Activated CD4-positive, alpha-beta T cell treated with anti-CD3 and anti-CD28 coated beads, Interleukin-2, amount 10 ng/mL, durations not matched to agents 24 days and 14 days (primary cell): Measurements from ENCODE around the gene SEPTIN11. TPM values are rescaled to one million over a fixed set of nuclear protein-coding genes. Genes with fewer than 3 reads are reported as not detected.

ENCODE experiments used
- DNase-seq: peaks from one replicate; pipeline ENCODE4 v3.0.0; 2022
- H3K27ac Mint-ChIP-seq: one replicate; pipeline ENCODE4 v1.8.0; 2022; ENCODE audit warnings: mild to moderate bottlenecking, mixed read lengths
- H3K27me3 Mint-ChIP-seq: one replicate; pipeline ENCODE4 v1.8.0; 2022; ENCODE audit warnings: mixed read lengths
- H3K36me3 Mint-ChIP-seq: one replicate; pipeline ENCODE4 v1.8.0; 2022; ENCODE audit warnings: low read depth, mild to moderate bottlenecking, mixed read lengths
- H3K4me1 Mint-ChIP-seq: one replicate; pipeline ENCODE4 v1.8.0; 2021; ENCODE audit warnings: mixed read lengths
- H3K4me3 Mint-ChIP-seq: one replicate; pipeline ENCODE4 v1.8.0; 2022; ENCODE audit warnings: mild to moderate bottlenecking, moderate library complexity, mixed read lengths
- H3K9me3 Mint-ChIP-seq: one replicate; pipeline ENCODE4 v1.8.0; 2021; ENCODE audit warnings: mixed read lengths
- intact Hi-C: fragments of 100-400 bp; cut with micrococcal nuclease; formaldehyde crosslinking; loops from one replicate; pipeline ENCODE4 v1.15.1; 2023
- total RNA-seq: library from RNA; stranded (reverse); gene quantifications from 2 replicates; pipeline ENCODE4 v1.2.3, GENCODE V29; 2022

SEPTIN11 gene
- total RNA-seq, 1 donor from 2014 or later = 15.4 TPM

DNA sequence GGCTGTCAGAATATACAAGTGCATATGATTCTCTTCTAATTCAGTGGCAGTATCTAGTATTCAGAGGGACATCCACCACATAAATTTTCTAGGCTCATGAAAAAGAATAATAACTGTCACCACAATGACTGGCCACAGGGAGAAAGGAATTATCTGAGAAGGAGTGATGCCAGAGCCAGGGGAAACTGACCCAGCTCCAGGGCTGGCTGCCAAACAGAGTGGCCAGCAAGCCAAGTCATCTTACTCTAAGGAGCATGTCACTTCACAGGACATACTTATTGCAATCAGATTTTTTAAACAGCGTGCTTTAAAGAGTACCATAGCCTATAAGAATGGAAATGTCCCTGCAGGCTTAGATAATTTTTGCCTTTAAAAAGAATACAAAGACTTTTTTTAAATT, 5.8 kb upstream of the SEPTIN11 start:
- Mint-ChIP-seq H3K27me3 (peaks cover 63% of the 10 kb centered on the region), H3K9me3 (peaks cover 11% of the 10 kb centered on the region), H3K4me1 (peaks cover 4% of the 10 kb centered on the region), H3K36me3 (no peaks in the 10 kb centered on the region), H3K27ac (no peak overlapping the region), H3K4me3 (no peak overlapping the region)
- intact Hi-C loops = loop anchor here (10.0 kb wide), 1 partner anchor 261 kb away; no protein-coding TSS in a partner anchor
- no peak for DNase-seq

DNA sequence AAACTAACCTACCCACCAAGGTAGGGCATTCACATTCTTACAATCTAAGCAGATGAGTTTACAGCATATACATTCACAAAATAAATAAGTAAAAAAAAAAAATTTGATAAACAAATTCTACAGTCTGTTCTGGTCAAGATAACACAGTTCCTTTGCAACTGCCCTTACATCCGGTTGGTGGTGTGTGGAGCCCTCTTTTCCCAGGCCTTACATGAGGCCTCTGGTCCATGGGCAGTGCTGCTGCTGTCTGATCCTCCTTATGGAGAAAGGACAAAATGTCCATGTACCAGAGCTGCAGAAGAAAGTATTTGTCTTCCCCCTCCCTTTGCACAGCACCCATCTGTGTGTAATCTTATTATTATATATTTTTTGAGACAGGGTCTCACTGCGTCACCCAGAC, 2.2 kb upstream of the SEPTIN11 start:
- peaks cover 65% of the 10 kb centered on the region for H3K27me3 Mint-ChIP-seq
- H3K9me3 Mint-ChIP-seq = no peaks in the 10 kb centered on the region
- H3K27ac Mint-ChIP-seq = no peak overlapping the region
- H3K36me3 Mint-ChIP-seq = no peaks in the 10 kb centered on the region
- no peak overlapping the region for H3K4me3 Mint-ChIP-seq
- intact Hi-C loops = loop anchor here (10.0 kb wide), 1 partner anchor 257 kb away; no protein-coding TSS in a partner anchor
- peaks cover 17% of the 10 kb centered on the region for H3K4me1 Mint-ChIP-seq
- no peak for DNase-seq

DNA sequence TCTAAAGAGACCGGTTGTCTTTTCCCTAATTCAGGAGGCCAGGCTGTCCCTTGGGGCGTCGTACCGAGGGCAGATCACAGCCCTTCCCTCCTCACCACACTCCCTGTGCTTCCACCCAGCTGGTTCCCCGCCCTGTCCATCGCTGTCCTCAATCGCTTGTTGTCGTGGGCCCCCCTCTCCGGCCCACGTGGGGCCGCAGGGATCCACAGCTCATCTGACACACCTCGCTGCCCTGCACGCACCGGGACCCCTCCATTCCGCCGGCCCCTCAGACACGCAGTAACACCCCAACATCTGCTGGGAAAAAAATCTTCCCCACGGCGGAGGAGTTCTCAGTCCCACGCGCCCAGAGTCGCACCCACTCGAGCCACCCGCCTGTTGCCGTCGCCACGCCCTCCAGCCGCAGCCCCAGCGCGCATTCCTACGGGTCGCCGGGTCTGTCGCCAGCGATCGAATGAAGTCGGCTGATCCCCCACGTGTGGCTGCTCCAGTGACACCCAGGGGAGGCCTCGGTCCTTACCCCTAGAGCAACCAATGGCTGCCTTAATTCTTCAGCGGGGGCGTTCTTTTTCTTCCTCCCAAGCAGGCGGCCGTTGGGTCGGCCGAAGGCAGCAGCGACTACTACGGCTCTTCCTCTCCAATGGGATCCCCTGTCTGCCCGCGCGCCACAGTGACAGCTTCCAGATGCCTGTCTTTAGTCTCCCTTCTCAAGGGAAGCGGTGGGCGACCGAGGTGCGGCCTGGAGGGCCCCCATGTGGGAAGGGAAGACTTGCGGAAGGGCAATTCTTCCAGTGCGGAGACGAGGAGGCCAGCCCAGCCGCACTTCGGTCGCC, 893 bp upstream of the SEPTIN11 start:
- Mint-ChIP-seq H3K4me3 (peak overlapping the region; percentile 87), H3K4me1 (peaks cover 17% of the 10 kb centered on the region), H3K27me3 (peaks cover 65% of the 10 kb centered on the region), H3K9me3 (no peaks in the 10 kb centered on the region), H3K36me3 (no peaks in the 10 kb centered on the region), H3K27ac (peak overlapping the region; percentile 20)
- DNase-seq = peak; percentile 81
- intact Hi-C loops = loop anchor here (1.0 to 10.0 kb wide), 3 partner anchors 12 to 256 kb away; no protein-coding TSS in a partner anchor

DNA sequence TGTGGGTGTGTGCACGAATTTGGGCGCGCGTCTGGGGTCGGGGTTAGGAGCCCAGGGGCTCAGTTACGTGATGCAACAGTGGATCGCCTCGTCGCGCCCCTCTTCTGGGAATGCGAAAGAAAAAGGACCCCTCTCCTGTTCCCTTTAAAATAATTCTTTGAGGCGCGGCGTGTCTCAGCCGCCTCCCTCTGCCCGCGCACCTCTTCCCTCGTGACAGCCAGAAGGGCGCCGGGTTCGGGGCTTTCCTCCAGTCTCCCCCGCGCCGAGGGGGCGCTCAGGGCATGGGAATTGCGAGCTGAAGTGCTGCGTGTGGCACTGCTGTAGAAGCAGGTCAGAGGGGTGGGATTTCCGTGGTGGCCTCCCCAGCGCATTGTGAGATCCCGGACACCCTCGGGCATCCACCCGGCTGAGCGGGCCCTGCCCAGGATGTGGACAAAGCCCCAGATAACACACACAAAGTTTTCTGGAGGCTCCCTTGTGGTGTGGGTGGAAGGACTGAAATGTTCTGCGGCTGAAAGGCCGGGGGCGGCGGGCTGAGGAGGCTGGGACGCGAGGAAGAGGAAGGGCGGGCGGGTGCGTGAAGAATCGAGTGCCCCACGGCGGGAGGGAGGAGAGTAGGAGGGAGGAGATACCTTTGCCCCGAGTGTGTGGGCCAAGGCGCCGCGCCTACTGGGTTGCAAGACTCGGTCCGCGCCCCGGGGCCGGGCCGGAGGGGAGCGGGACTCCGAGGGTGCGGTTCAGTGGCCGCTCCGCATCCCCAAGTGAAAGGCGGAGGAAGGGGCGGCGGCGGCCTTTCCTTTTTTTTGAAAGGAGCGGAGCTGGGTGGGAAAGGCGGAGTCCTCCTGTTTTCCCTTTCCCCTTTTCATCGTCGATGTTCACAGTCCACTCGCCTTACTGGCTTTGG, 752 bp downstream of the SEPTIN11 start:
- Mint-ChIP-seq H3K27ac (peak overlapping the region; percentile 62), H3K27me3 (peaks cover 70% of the 10 kb centered on the region)
- intact Hi-C loops = loop anchor here (2.0 to 5.0 kb wide), 2 partner anchors 44 to 53 kb away; partner anchors contain the start of gene SOWAHB

DNA sequence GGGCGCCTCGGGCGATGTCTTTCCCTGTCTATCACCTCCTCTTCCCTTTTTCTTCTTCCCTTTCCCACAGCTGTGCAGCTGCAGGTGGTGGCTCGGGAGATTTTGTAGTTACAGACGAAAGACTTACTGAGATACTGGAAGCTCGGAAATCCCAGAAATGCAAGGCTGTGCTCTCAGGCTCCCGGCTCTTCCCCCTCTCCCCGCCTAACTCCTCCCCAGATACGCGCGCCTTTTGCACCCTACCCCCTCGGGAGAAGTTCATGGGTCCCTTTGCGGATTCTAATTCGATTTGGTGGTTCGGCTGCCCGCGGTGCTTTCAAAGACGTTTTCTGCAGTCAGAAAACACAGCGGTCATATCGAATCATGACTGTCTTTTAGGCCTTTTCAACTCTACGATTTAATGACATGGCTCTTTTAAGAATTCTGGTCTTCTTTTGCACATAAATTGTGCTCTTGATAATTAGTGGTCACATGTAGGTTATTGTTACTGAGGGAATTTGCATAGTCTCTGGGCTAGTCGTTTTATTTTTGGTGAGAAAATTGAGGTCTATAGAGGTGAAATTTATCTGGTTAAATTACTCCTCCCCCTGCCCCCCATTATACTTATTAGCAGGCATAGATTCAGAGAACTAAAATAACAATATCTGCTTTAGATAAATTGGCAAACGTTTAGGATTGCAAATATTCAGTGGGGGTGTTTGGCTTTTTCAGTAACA, 1.6 kb downstream of the SEPTIN11 start:
- peak; percentile 59 for DNase-seq
- Mint-ChIP-seq H3K4me1 (peaks cover 17% of the 10 kb centered on the region), H3K27ac (no peak overlapping the region), H3K9me3 (no peaks in the 10 kb centered on the region), H3K27me3 (peaks cover 72% of the 10 kb centered on the region), H3K4me3 (peak overlapping the region; percentile 87), H3K36me3 (no peaks in the 10 kb centered on the region)
- intact Hi-C loops = loop anchor here (2.0 to 5.0 kb wide), 2 partner anchors 44 to 54 kb away; partner anchors contain the start of gene SOWAHB

More for the DNA sequence above, 752 bp downstream of the SEPTIN11 start:
- peaks cover 17% of the 10 kb centered on the region for H3K4me1 Mint-ChIP-seq
- peak overlapping the region; percentile 87 for H3K4me3 Mint-ChIP-seq
- no peaks in the 10 kb centered on the region for H3K36me3 Mint-ChIP-seq
- H3K9me3 Mint-ChIP-seq = no peaks in the 10 kb centered on the region
- DNase-seq = peak; percentile 77

DNA sequence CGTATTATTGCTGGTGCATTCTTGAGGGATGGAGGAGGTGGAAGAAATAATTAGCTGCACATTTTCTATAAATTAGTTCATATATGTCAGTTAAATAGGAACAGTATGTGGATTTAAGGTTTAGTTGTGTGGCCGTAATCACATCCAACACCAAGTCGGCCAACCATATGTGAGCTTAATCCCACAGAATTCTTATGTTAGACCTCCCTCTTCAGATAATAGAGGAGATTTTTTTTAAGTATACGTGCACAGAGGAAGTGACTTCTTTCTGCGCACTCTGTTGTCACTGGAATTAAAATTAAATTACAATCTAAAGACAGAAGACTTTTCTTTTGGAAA, 2.1 kb downstream of the SEPTIN11 start:
- H3K27ac Mint-ChIP-seq = no peak overlapping the region
- peaks cover 74% of the 10 kb centered on the region for H3K27me3 Mint-ChIP-seq
- peak overlapping the region; percentile 87 for H3K4me3 Mint-ChIP-seq
- intact Hi-C loops = loop anchor here (2.0 to 5.0 kb wide), 2 partner anchors 43 to 54 kb away; partner anchors contain the start of gene SOWAHB
- H3K9me3 Mint-ChIP-seq = no peaks in the 10 kb centered on the region
- no peak for DNase-seq
- peaks cover 17% of the 10 kb centered on the region for H3K4me1 Mint-ChIP-seq
- no peaks in the 10 kb centered on the region for H3K36me3 Mint-ChIP-seq

DNA sequence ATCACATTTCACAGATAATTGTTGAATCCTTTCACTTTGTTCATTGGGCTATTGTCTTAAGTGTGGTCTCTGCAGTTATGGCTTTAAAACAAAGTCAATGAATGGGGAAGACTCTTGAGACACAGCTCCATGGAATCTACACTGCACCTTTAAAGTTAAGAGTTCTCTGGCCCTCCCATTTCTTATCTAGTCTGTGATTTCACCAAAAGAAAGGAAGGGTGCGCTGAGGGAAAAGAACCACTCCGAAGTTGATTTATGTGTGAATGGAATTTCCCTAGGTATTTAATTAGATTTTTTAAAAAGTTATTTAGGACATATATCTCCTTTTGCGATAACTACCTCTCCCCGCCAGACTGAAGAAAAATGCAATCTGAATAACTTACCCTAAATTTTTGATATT, 2.5 kb downstream of the SEPTIN11 start:
- Mint-ChIP-seq H3K4me1 (peaks cover 17% of the 10 kb centered on the region), H3K4me3 (peak overlapping the region; percentile 5), H3K27me3 (peaks cover 75% of the 10 kb centered on the region), H3K9me3 (no peaks in the 10 kb centered on the region), H3K36me3 (no peaks in the 10 kb centered on the region), H3K27ac (no peak overlapping the region)
- no peak for DNase-seq
- intact Hi-C loops = loop anchor here (5.0 kb wide), 1 partner anchor 55 kb away; the partner anchor contains the start of gene SOWAHB

DNA sequence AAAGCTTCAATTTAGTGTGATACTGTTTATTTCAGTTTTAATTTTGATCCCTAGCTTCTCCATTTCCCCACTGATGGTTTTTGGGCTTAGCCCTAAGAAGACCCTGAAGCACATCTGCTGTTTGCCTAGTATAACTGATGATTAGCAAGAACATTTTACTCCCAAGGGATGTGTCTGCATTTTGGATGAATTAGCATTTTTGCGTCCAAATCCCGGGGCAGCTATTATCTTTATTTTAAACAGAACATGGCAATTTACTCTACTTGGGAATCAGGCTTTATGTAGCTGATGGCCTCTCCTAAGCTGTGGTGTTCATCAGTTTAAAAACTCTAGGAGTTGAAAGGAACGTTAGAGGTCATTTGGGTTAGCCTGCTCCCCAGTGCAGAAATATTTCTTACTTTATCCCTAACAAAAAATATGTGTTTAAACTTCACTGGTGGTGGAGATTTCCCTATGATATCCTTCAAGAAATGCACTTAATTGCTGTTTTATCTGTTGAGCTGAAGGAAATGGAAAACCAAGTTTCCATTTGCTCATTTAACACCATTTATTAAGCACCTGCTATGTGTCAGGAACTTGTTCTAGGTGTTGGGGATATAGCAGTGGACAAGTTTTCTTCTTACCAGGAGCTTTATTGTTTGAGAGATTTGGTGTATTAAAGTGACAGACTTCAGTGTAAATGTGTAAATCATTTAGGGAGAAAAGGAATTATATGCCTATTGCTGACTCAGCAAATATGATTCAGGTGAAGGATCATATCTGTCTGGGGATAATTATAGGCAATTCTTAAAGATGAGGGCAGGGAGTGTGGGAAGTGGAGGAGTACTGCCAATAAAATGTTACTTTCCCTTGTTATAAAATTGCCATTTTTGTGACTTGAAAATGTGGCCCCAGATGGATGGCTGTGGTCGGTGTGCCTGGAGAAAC, 3.4 kb downstream of the SEPTIN11 start:
- Mint-ChIP-seq H3K9me3 (no peaks in the 10 kb centered on the region), H3K36me3 (no peaks in the 10 kb centered on the region), H3K27ac (no peak overlapping the region), H3K27me3 (peaks cover 78% of the 10 kb centered on the region), H3K4me3 (no peak overlapping the region), H3K4me1 (peaks cover 17% of the 10 kb centered on the region)
- intact Hi-C loops = loop anchor here (5.0 kb wide), 1 partner anchor 56 kb away; the partner anchor contains the start of gene SOWAHB
- DNase-seq = no peak

DNA sequence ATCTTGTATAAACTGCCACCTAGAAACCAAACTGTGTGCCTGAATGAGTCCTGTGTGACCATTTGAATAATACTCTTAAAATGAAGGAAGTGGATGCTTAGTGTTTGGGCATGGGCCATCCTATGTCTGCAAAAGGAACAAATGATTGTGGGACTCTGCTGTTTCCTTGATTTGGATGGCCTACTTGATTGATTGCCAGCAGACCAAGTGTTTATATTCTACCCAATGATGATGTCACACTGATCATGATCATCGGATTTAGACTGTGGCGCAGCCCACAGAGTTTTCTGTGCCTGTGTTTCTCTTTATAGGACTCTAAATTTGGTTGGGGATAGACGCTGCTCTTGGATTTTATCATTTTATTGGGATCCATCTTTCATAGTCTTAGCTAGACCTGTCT, 4.4 kb downstream of the SEPTIN11 start:
- peaks cover 73% of the 10 kb centered on the region for H3K27me3 Mint-ChIP-seq
- H3K27ac Mint-ChIP-seq = no peak overlapping the region
- no peak overlapping the region for H3K4me3 Mint-ChIP-seq
- H3K9me3 Mint-ChIP-seq = no peaks in the 10 kb centered on the region
- no peak for DNase-seq
- no peaks in the 10 kb centered on the region for H3K36me3 Mint-ChIP-seq
- intact Hi-C loops = loop anchor here (5.0 kb wide), 1 partner anchor 57 kb away; the partner anchor contains the start of gene SOWAHB
- peaks cover 11% of the 10 kb centered on the region for H3K4me1 Mint-ChIP-seq

DNA sequence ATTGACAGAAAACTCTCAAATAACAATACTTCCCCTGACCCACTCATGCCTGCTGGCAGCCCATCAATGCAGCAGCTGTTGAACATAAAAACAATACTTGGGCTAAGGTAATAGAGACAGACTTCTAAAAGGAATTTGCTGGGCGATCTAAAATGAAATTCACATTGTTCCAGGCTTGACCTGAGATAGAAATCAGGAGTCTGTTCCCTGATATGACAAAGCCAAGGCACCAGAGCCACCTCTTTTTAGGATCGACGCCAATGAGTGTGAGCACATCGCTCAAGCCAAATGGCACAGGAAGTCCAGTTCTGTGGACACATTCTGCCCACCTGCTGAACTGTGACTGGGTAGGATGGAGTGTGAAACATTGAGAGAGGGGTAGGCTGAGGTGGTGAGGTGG, 4.9 kb downstream of the SEPTIN11 start:
- peaks cover 11% of the 10 kb centered on the region for H3K4me1 Mint-ChIP-seq
- H3K27me3 Mint-ChIP-seq = peaks cover 75% of the 10 kb centered on the region
- no peak for DNase-seq
- no peak overlapping the region for H3K4me3 Mint-ChIP-seq
- intact Hi-C loops = loop anchor here (5.0 kb wide), 1 partner anchor 57 kb away; the partner anchor contains the start of gene SOWAHB
- H3K36me3 Mint-ChIP-seq = no peaks in the 10 kb centered on the region
- H3K27ac Mint-ChIP-seq = no peak overlapping the region
- H3K9me3 Mint-ChIP-seq = no peaks in the 10 kb centered on the region

DNA sequence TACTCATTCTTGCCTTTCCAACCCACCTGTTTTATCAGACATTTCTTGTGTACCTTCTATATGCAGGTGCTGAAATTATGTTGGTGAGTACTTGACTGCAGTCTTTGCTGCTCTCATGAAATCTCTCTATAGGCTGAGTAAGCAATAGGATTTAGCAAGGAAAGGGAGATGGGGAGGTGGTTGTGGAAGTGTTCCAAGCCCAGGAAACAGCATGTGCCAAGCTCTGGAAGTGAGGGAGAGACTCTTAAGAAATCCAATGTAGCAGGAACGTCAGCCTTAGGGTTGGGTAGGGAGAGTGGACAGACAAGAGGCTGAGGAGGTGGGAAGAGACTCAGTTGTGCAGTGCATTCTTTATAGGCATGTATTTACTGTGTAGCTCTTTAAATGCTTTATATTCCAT, 5.6 kb downstream of the SEPTIN11 start:
- DNase-seq = no peak
- intact Hi-C loops = no loop called here
- H3K9me3 Mint-ChIP-seq = no peaks in the 10 kb centered on the region
- peaks cover 76% of the 10 kb centered on the region for H3K27me3 Mint-ChIP-seq
- no peak overlapping the region for H3K27ac Mint-ChIP-seq
- H3K36me3 Mint-ChIP-seq = no peaks in the 10 kb centered on the region
- no peak overlapping the region for H3K4me3 Mint-ChIP-seq
- H3K4me1 Mint-ChIP-seq = peaks cover 13% of the 10 kb centered on the region

DNA sequence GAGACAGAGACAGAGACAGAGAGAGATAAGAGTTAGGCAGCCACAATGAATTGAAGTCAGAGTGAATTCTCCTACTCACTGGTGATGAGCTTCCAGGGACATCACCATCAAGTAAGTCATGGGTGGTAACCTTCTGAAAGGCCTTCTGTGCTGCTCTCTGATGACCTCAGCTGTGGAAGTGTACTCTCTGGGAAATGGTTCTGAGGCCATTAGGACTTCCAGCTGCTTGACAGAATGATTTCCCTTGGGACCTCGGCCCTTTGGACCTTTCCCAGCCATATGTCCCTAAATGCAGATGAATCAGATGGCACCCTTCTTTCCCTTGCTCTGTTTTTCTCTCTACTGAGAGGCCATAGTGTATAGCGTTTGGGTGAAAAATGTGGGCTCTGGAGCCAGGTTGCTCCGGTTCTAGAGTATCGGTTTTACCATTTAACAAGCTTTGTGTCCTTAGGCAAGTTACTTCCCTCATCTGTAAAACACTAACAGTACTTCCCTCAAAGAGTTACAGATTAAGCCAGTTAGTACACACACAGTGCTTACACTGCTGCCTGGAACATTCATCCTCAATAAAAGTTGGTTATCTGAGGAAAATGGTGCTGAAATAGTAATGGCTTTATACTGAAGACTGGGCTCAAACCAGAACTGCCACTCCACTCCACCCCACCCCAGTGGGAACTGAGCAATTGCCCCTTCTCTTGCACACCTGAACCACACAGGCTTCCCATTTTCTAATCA, 7.6 kb downstream of the SEPTIN11 start:
- intact Hi-C loops = no loop called here
- no peaks in the 10 kb centered on the region for H3K36me3 Mint-ChIP-seq
- peaks cover 3% of the 10 kb centered on the region for H3K9me3 Mint-ChIP-seq
- peaks cover 11% of the 10 kb centered on the region for H3K4me1 Mint-ChIP-seq
- H3K4me3 Mint-ChIP-seq = no peak overlapping the region
- peaks cover 75% of the 10 kb centered on the region for H3K27me3 Mint-ChIP-seq
- H3K27ac Mint-ChIP-seq = no peak overlapping the region
- no peak for DNase-seq
